Fibroblast of the aortic adventitia (primary cell): ENCODE measurements around the gene CAT. TPM values are rescaled to one million over a fixed set of nuclear protein-coding genes. Genes with fewer than 3 reads are reported as not detected.

Experiments
- DNase-seq: peaks from one replicate; pipeline ENCODE4 v3.0.0-alpha.2; 2010; ENCODE audit warnings: low read depth
- H3K4me3 ChIP-seq: 2 replicates; pipeline ENCODE4 v1.5.1; 2011; ENCODE audit warnings: low read depth, mild to moderate bottlenecking, control low read depth, low read length, moderate library complexity
- total RNA-seq: library from RNA; depleted of rRNA; stranded (reverse); fragments of >200 nt; gene quantifications from 2 replicates; pipeline ENCODE4 v1.2.3, GENCODE V29; 2012; ENCODE audit warnings: low replicate concordance
- TF ChIP-seq, protein P1 (sequence below): IDR thresholded peaks from 2 replicates; pipeline ENCODE4 v1.5.1; 2011; ENCODE audit warnings: mild to moderate bottlenecking, low read length, control low read depth, inconsistent platforms; ENCODE audit not compliant: insufficient read depth

The CAT gene
- total RNA-seq, 1 donor, result 63.4 TPM

DNA sequence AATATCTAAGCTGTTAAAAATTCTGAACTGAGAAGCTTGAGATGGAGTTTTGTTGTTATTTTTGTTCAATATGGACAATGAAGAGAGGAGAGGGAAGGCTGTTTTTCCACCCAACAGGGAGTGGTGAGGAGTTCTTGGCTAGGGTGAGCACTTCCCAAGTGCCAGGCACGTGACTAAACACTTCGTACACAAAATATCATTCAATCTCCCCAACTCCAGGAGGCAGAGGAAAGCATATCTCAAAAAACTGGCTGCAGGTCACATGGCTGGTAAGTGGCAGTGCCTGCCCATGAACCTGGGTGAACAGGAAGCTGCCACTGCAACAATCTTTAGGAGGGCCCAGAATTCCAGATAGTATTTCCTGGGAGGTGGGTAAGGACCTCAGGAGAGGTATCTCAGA lies 63.2 kb downstream of the CAT start:
- no peak for DNase-seq
- TF ChIP-seq, protein P1, sequence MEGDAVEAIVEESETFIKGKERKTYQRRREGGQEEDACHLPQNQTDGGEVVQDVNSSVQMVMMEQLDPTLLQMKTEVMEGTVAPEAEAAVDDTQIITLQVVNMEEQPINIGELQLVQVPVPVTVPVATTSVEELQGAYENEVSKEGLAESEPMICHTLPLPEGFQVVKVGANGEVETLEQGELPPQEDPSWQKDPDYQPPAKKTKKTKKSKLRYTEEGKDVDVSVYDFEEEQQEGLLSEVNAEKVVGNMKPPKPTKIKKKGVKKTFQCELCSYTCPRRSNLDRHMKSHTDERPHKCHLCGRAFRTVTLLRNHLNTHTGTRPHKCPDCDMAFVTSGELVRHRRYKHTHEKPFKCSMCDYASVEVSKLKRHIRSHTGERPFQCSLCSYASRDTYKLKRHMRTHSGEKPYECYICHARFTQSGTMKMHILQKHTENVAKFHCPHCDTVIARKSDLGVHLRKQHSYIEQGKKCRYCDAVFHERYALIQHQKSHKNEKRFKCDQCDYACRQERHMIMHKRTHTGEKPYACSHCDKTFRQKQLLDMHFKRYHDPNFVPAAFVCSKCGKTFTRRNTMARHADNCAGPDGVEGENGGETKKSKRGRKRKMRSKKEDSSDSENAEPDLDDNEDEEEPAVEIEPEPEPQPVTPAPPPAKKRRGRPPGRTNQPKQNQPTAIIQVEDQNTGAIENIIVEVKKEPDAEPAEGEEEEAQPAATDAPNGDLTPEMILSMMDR, result no peak
- H3K4me3 ChIP-seq, result no peak overlapping the region

DNA sequence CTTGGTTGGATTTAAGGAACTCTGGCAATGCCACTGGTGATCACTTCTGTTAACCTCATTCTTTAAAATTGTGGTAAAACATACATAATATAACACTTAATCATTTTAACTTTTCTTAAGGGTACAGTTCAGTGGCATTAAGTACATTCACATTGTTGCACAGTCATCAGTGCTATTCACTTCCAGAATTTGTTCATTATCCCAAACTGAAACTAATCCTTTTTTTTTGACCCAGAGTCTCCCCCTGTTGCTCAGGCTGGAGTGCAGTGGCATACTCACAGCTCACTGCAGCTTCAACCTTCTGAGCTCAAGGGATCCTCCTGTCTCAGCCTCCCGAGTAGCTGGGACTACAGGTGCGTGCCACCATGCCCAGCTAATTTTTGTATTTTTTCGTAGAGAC lies 64.2 kb downstream of the CAT start:
- TF ChIP-seq, protein P1, result peak; percentile 7
- H3K4me3 ChIP-seq, result no peak overlapping the region
- DNase-seq, result no peak

DNA sequence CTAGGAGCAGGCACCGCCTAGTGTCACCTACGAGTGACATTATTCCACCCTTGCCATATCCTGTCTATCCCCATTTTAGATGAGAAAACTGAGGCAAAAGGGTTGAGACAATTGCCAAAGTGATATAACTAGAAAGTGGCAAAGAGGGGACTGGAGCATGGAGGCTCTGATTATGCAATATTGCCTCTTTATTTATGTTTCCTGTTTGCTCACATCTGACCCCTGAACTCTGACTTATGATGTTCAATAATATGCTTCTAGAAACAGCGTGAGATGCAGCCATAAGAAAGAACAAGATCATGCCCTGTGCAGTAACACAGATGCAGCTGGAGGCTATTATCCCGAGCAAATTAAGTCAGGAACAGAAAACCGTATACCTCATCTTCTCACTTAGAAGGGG lies 67.1 kb downstream of the CAT start:
- no peak for DNase-seq
- H3K4me3 ChIP-seq, result no peak overlapping the region
- TF ChIP-seq, protein P1, result no peak

DNA sequence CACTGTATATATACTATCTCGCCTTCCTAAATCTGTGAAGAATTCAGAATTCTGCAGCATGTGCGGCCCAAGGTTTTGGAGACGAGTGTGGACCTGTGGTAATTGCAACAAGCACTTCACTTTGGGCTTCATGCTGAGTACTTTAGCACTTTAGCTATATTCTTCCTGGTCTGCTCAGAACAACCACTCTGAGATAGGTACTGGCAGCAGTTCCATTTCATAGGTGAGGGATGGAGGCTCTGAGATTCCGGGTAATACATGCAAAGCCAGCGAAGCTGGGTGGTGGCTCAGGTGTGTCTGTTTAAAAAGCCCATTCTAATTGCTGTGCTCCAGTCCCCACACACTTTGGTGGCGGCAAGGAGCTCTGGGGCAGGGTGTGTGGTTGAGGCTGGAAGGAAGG lies 68.4 kb downstream of the CAT start:
- no peak for DNase-seq
- TF ChIP-seq, protein P1, result no peak
- no peak overlapping the region for H3K4me3 ChIP-seq

DNA sequence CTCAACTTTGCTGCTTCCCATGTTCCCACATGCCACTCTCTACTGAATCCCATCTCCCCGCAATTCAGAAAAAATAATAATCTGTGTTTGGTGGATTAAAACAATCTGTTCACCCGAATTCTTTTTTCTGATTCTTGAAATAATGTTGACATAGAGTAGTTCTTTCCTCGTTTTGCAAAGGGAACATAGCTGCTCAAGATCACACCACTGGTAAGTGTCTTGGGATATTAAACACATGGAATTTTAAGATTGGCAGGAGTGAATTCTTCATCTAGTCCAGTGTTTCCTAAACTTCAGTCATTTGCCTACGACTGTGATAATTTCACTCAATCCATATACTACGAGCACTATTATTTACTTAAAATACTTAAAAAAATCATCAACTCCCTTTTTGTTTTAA lies 68.9 kb downstream of the CAT start:
- TF ChIP-seq, protein P1, result no peak
- DNase-seq, result no peak
- no peak overlapping the region for H3K4me3 ChIP-seq

DNA sequence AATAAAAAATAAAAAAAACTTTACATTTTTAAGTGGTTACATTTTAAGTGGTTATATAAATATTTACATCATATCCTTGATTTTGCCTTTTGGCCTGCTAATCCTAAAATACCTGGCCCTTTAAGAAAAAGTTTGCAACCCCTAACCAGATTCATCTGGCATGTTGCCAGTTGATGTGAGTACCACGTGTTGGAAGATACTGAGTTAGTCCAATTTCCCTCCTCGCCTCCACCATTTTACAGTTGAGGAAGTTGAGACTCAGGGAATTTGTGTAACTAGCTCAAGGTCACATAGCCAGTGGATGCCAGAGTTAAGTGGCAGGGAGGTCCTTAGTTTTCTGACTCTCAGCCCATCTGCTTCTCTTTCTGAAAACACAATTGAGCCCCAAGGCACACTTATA lies 69.8 kb downstream of the CAT start:
- DNase-seq, result no peak
- H3K4me3 ChIP-seq, result no peak overlapping the region
- TF ChIP-seq, protein P1, result no peak

DNA sequence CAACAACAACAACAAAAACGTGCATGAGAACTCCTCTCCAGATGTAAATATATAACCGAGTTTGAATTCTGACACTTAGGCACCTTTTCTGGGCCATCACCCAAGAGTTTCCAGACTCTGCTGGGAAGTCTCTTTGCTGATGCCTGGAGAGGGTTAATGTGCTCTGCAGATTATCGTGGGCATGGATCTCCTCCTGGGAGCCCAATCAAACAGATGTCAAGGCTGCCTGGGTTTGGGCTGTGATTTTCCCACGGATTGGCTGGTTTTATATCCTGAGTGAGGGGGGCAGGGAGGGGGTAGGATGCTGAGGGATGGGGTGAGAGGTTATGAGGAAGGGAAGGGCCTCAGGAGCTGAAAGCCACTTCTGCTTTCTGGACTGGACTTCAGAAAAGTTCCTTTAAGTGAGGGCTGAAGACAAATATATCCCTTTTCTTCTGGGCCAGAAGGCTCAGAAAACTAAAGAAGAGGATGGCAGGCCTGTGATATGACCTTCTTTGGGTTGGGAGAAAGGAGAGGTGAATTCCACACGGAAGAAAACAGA lies 70.7 kb downstream of the CAT start:
- TF ChIP-seq, protein P1, result no peak
- DNase-seq, result no peak
- H3K4me3 ChIP-seq, result no peak overlapping the region
